Hepatocyte (in vitro differentiated cells): ENCODE measurements around the gene DPYSL3. TPM values are rescaled to one million over a fixed set of nuclear protein-coding genes. Genes with fewer than 3 reads are reported as not detected.
"Not testable (repeated sequence)": the region's sequence is repeated elsewhere in the genome, so short reads cannot be mapped to it uniquely, and the experiment has no call there.

Source experiments
- DNase-seq: peaks from one replicate; pipeline ENCODE4 v3.0.0-alpha.2; 2016; ENCODE audit warnings: low spot score
- H2AFZ ChIP-seq: fragments of 200-600 bp; sonication (generic); 2 replicates; pipeline ENCODE4 v1.6.0; 2016; ENCODE audit warnings: antibody characterized with exemption, mild to moderate bottlenecking
- H3K27ac ChIP-seq: fragments of 200-600 bp; sonication (generic); 2 replicates; pipeline ENCODE4 v1.5.1; 2016; ENCODE audit warnings: mild to moderate bottlenecking
- H3K27me3 ChIP-seq: fragments of 200-600 bp; sonication (generic); 2 replicates; pipeline ENCODE4 v1.6.1; 2016
- H3K36me3 ChIP-seq: fragments of 200-600 bp; sonication (generic); replicated peaks from 2 replicates; pipeline ENCODE4 v1.5.1; 2016; ENCODE audit warnings: low read depth; ENCODE audit not compliant: insufficient read depth
- H3K4me1 ChIP-seq: fragments of 200-600 bp; sonication (generic); 2 replicates; pipeline ENCODE4 v1.5.1; 2016; ENCODE audit warnings: mild to moderate bottlenecking, moderate library complexity; ENCODE audit not compliant: insufficient read depth
- H3K4me2 ChIP-seq: fragments of 200-600 bp; sonication (generic); 2 replicates; pipeline ENCODE4 v1.6.0; 2016
- H3K4me3 ChIP-seq: fragments of 200-600 bp; sonication (generic); 2 replicates; pipeline ENCODE4 v1.5.1; 2016; ENCODE audit warnings: mild to moderate bottlenecking
- H3K79me2 ChIP-seq: fragments of 200-600 bp; sonication (generic); 2 replicates; pipeline ENCODE4 v1.6.0; 2017; ENCODE audit warnings: mild to moderate bottlenecking
- H3K9me2 ChIP-seq: fragments of 200-600 bp; sonication (generic); replicated peaks from 2 replicates; pipeline ENCODE4 v1.6.0; 2017; ENCODE audit warnings: mild to moderate bottlenecking; ENCODE audit not compliant: insufficient read depth
- H3K9me3 ChIP-seq: fragments of 200-600 bp; sonication (generic); 2 replicates; pipeline ENCODE4 v1.5.1; 2016; ENCODE audit warnings: low read depth, mild to moderate bottlenecking
- H4K20me1 ChIP-seq: fragments of 200-600 bp; sonication (generic); 2 replicates; pipeline ENCODE4 v1.6.0; 2016; ENCODE audit warnings: mild to moderate bottlenecking; ENCODE audit not compliant: insufficient read depth, poor library complexity, severe bottlenecking
- EZH2 ChIP-seq: fragments of 200-600 bp; sonication (generic); IDR thresholded peaks from 2 replicates; pipeline ENCODE4 v1.6.1; 2016; ENCODE audit warnings: antibody characterized with exemption, mild to moderate bottlenecking, borderline replicate concordance
- EZH2phosphoT487 ChIP-seq: fragments of 200-600 bp; sonication (generic); IDR thresholded peaks from one replicate; pipeline ENCODE4 v1.6.1; 2018; ENCODE audit warnings: antibody characterized with exemption, mild to moderate bottlenecking, low read depth, moderate library complexity; ENCODE audit not compliant: unreplicated experiment, severe bottlenecking
- WGBS: methylation state at CpG from one replicate; pipeline ENCODE4 v1.1.6; 2016; ENCODE audit warnings: low lambda C conversion rate; ENCODE audit errors: missing lambda C conversion rate; 5-methylcytosine and 5-hydroxymethylcytosine counted together
- polyA plus RNA-seq: library from polyadenylated mRNA; unstranded; fragments of >200 nt; fragmentation: Nextera tagmentation; extraction: Ambion mirVana; gene quantifications from 2 replicates; pipeline ENCODE4 v1.2.1, GENCODE V29; 2016
- total RNA-seq: library from RNA; depleted of rRNA; stranded (reverse); fragments of >200 nt; gene quantifications from 2 replicates; pipeline ENCODE4 v1.2.3, GENCODE V29; 2014
- TF ChIP-seq, protein P1 (sequence below): fragments of 200-600 bp; sonication (generic); IDR thresholded peaks from 2 replicates; pipeline ENCODE4 v1.5.1; 2016; ENCODE audit warnings: antibody characterized with exemption, mild to moderate bottlenecking; ENCODE audit not compliant: poor library complexity

DPYSL3 gene
- total and polyA plus RNA-seq, 2 experiments from 2014 or later, result 35.7 to 78.0 TPM

DNA sequence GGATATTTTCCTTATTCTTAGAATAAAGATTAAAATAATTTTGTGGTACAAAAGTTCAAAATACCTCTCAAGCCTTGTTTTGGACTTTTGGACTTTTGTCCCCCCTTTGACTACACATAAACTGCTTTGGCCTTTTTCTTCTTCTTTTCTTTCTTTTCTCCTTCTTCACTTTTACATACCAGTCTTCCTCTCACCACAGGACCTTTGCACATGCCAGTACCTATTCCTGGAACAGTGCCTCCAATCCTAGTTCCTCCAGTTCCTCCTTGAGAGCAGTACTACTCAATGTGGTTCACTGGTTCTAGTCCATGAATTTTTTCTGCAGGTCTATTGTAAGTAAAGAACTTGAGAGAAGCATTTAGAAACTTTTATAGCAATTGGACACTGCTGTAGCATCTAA is 138.6 kb downstream of the DPYSL3 start:
- H3K4me1 ChIP-seq, result no peaks in the 10 kb centered on the region
- no peak overlapping the region for H3K4me3 ChIP-seq
- no peaks in the 10 kb centered on the region for H3K27me3 ChIP-seq
- H3K9me2 ChIP-seq, result no peaks in the 10 kb centered on the region
- no peak overlapping the region for H3K27ac ChIP-seq
- H3K36me3 ChIP-seq, result no peaks in the 10 kb centered on the region
- H3K79me2 ChIP-seq, result no peaks in the 10 kb centered on the region
- H4K20me1 ChIP-seq, result no peaks in the 10 kb centered on the region
- TF ChIP-seq, protein P1, sequence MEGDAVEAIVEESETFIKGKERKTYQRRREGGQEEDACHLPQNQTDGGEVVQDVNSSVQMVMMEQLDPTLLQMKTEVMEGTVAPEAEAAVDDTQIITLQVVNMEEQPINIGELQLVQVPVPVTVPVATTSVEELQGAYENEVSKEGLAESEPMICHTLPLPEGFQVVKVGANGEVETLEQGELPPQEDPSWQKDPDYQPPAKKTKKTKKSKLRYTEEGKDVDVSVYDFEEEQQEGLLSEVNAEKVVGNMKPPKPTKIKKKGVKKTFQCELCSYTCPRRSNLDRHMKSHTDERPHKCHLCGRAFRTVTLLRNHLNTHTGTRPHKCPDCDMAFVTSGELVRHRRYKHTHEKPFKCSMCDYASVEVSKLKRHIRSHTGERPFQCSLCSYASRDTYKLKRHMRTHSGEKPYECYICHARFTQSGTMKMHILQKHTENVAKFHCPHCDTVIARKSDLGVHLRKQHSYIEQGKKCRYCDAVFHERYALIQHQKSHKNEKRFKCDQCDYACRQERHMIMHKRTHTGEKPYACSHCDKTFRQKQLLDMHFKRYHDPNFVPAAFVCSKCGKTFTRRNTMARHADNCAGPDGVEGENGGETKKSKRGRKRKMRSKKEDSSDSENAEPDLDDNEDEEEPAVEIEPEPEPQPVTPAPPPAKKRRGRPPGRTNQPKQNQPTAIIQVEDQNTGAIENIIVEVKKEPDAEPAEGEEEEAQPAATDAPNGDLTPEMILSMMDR, result no peak
- TF ChIP-seq EZH2, result no peak
- TF ChIP-seq EZH2phosphoT487, result no peak
- DNase-seq, result no peak
- H3K9me3 ChIP-seq, result no peaks in the 10 kb centered on the region
- H3K4me2 ChIP-seq, result no peak overlapping the region
- H2AFZ ChIP-seq, result no peak overlapping the region

DNA sequence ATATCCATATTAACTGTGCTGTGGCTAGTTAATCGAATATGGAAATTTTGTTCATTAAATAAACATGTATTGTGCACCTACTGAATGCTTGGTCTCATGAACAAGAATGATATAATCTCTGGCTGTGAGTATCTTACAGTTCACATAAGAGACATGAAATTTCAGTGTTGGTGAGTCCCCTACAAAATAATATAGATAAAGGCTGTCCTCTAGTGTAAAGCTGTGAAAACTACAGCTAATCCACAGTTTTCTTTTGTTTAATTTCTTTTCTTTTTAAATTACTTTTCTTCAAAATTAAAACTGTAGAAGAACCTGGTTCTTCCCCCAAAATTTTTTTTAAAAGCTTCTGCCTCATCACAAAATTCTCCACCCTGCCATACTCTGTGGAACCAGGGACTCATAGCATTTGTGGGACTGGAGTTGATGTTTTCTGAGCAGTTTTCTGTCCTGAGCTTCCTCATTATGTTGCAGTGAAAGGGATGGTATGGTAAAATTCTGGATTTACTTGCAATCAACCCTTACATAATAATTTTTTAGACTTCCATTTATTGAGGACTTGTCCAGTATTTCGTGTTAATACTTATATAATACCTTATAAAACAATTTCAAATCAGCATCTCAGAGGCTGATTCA is 140.0 kb downstream of the DPYSL3 start:
- H3K36me3 ChIP-seq, result no peaks in the 10 kb centered on the region
- 27% methylated on average over 2 of the region's 2 CpGs for WGBS
- DNase-seq, result no peak
- H3K27me3 ChIP-seq, result no peaks in the 10 kb centered on the region
- H3K4me2 ChIP-seq, result no peak overlapping the region
- H3K9me2 ChIP-seq, result no peaks in the 10 kb centered on the region
- no peaks in the 10 kb centered on the region for H4K20me1 ChIP-seq
- H3K4me3 ChIP-seq, result no peak overlapping the region
- no peak overlapping the region for H3K27ac ChIP-seq
- no peaks in the 10 kb centered on the region for H3K79me2 ChIP-seq
- H3K9me3 ChIP-seq, result no peaks in the 10 kb centered on the region
- TF ChIP-seq EZH2, result no peak
- TF ChIP-seq EZH2phosphoT487, result no peak
- TF ChIP-seq, protein P1, result peak; percentile 69
- no peaks in the 10 kb centered on the region for H3K4me1 ChIP-seq
- no peak overlapping the region for H2AFZ ChIP-seq

DNA sequence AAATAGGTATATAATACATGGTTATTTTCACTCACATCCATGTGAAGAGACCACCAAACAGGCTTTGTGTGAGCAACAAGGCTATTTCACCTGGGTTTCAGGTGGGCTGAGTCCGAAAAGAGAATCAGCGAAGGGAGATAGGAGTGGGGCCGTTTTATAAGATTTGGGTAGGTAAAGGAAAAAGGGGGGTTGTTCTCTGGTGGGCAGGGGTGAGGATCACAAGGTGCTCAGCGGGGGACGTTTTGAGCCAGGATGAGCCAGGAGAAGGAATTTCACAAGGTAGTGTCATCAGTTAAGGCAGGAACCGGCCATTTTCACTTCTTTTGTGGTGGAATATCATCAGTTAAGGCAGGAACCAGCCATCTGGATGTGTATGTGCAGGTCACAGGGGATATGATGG is 142.5 kb downstream of the DPYSL3 start:
- H3K36me3 ChIP-seq, H3K79me2 ChIP-seq, H3K27me3 ChIP-seq, H3K4me1 ChIP-seq, H4K20me1 ChIP-seq, H3K27ac ChIP-seq, H3K9me2 ChIP-seq, H3K9me3 ChIP-seq, H3K4me3 ChIP-seq, H2AFZ ChIP-seq, DNase-seq, H3K4me2 ChIP-seq: not testable (repeated sequence)
- WGBS, result 84% methylated on average over 6 of the region's 6 CpGs

DNA sequence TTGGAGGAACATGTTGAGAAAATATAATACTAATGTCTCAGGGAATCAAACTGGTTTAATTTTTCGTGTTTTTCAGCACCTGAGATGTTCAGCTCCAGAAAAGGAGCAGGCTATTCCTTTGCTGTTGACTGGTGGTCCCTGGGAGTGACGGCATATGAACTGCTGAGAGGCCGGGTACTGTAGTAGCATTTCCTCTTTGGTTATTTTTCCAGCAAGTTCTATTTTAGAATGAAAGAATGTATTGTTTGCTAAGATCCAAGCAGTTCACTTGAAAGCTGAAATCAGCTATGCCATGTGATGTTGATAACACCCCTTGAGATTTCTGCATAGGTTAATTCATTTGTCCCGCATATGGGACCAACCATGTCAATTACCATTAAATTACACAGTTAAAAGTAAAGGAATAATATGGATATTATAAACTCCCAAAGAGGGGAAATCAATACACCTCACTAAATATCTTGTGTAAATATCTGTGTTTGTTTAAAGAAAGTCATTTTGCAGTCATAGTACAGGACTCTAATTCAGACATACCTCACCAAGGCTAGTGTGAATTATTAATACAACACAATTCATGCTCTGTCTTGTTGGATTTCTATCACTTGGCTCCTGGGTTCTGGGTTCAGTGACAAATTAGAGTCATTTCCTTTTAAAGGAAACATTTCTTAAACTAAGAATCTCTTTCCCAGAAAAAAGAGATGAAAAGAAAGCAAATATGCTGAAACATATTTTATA is 148.3 kb downstream of the DPYSL3 start:
- H3K27ac ChIP-seq, result no peak overlapping the region
- no peaks in the 10 kb centered on the region for H3K27me3 ChIP-seq
- H3K36me3 ChIP-seq, result no peaks in the 10 kb centered on the region
- H3K9me2 ChIP-seq, result no peaks in the 10 kb centered on the region
- no peaks in the 10 kb centered on the region for H3K4me1 ChIP-seq
- H3K79me2 ChIP-seq, result no peaks in the 10 kb centered on the region
- H3K4me3 ChIP-seq, result no peak overlapping the region
- WGBS, result 89% methylated on average over 4 of the region's 4 CpGs
- TF ChIP-seq EZH2 (no peak), EZH2phosphoT487 (no peak)
- TF ChIP-seq, protein P1, result no peak
- no peak overlapping the region for H2AFZ ChIP-seq
- no peak overlapping the region for H3K4me2 ChIP-seq
- H3K9me3 ChIP-seq, result no peaks in the 10 kb centered on the region
- no peaks in the 10 kb centered on the region for H4K20me1 ChIP-seq
- DNase-seq, result no peak
